Prostate gland (tissue), 2 donors: ENCODE data around the gene GOLIM4. TPM values are rescaled to one million over a fixed set of nuclear protein-coding genes. Genes with fewer than 3 reads are reported as not detected.

Source experiments
- DNase-seq: peaks from one replicate; pipeline ENCODE4 v3.0.0-alpha.2; 2019; ENCODE audit warnings: low spot score
- H3K27ac ChIP-seq, 2 donors: fragments of 200-600 bp; sonication (generic); 2 replicates each; pipeline ENCODE4 v1.5.1; 2017 to 2019
- H3K27me3 ChIP-seq: fragments of 200-600 bp; sonication (generic); replicated peaks from 2 replicates; pipeline ENCODE4 v1.5.1; 2019; ENCODE audit not compliant: insufficient read depth
- H3K36me3 ChIP-seq, 2 donors: fragments of 200-600 bp; sonication (generic); 1 replicate in 1 of 2; 2 replicates in 1 of 2; pipeline versions ENCODE4 v1.5.1 to v1.8.1; 2017 to 2019
- H3K4me1 ChIP-seq: fragments of 200-600 bp; sonication (generic); replicated peaks from 2 replicates; pipeline ENCODE4 v1.5.1; 2019
- H3K4me3 ChIP-seq, 2 donors: fragments of 200-600 bp; sonication (generic); 2 replicates each; pipeline ENCODE4 v1.5.1; 2017 to 2019
- H3K9me3 ChIP-seq: fragments of 200-600 bp; sonication (generic); 2 replicates; pipeline ENCODE4 v1.5.1; 2017
- CTCF ChIP-seq, 4 experiments: fragments of 200-600 bp in 2 of 4; fragments of 450-650 bp in 2 of 4; sonication (generic) in 2 of 4; IDR thresholded peaks; 1 replicate in 3 of 4; 2 replicates in 1 of 4; pipeline ENCODE4 v1.5.1; 2016 to 2019; ENCODE audit warnings: antibody characterized with exemption in 4 of 4, mild to moderate bottlenecking in 2 of 4, moderate library complexity in 2 of 4
- POLR2A ChIP-seq: fragments of 450-650 bp; IDR thresholded peaks from one replicate; pipeline ENCODE4 v1.6.1; 2016; ENCODE audit warnings: antibody characterized with exemption, mild to moderate bottlenecking
- POLR2AphosphoS5 ChIP-seq: sonication (generic); formaldehyde crosslinking; IDR thresholded peaks from one replicate; pipeline ENCODE4 v1.6.1; 2017; ENCODE audit warnings: antibody characterized with exemption
- WGBS: methylation state at CpG from one replicate; pipeline ENCODE4 v1.1.5; 2018; 5-methylcytosine and 5-hydroxymethylcytosine counted together
- intact Hi-C: fragments of 100-400 bp; cut with DNase I; formaldehyde crosslinking; loops from one replicate; pipeline ENCODE4 v1.14.2; 2022
- total RNA-seq, 2 donors: library from RNA; depleted of rRNA; stranded (reverse); fragments of >200 nt; gene quantifications; one replicate each; pipeline ENCODE4 v1.1.0, GENCODE V29; 2016

Gene GOLIM4
- total RNA-seq, 2 donors from 2014 or later, result 22.3 to 25.5 TPM

GRCh38 chr3:168112894-168113293, 17.2 kb upstream of the GOLIM4 start:
- Histone ChIP-seq H3K36me3 (no peaks in the 10 kb centered on the region), H3K27me3 (no peaks in the 10 kb centered on the region), H3K27ac (no peak overlapping the region), H3K4me3 (no peak overlapping the region), H3K9me3 (no peaks in the 10 kb centered on the region), H3K4me1 (no peaks in the 10 kb centered on the region)
- WGBS, result 55% methylated on average over 3 of the region's 3 CpGs
- no peak for DNase-seq
- TF ChIP-seq POLR2AphosphoS5, result no peak
- no peak for TF ChIP-seq POLR2A
- no peak for TF ChIP-seq CTCF (IDR thresholded peaks at IDR 0.05)
- intact Hi-C loops, result no loop called here

GRCh38 chr3:168104361-168104760, 8.6 kb upstream of the GOLIM4 start:
- Histone ChIP-seq H3K4me1 (no peaks in the 10 kb centered on the region), H3K4me3 (no peak overlapping the region), H3K27me3 (no peaks in the 10 kb centered on the region), H3K9me3 (no peaks in the 10 kb centered on the region), H3K36me3 (no peaks in the 10 kb centered on the region), H3K27ac (no peak overlapping the region)
- DNase-seq, result no peak
- intact Hi-C loops, result no loop called here
- TF ChIP-seq CTCF (IDR thresholded peaks at IDR 0.05) (no peak), POLR2AphosphoS5 (no peak), POLR2A (no peak)

- 86% methylated on average over 4 of the region's 4 CpGs for WGBS
- TF ChIP-seq CTCF (IDR thresholded peaks at IDR 0.05) (no peak), POLR2AphosphoS5 (no peak), POLR2A (no peak)
Measured at GRCh38 chr3:168102735-168103410, 7.1 kb upstream of the GOLIM4 start.

GRCh38 chr3:168100777-168101492, 5.2 kb upstream of the GOLIM4 start:
- Histone ChIP-seq H3K27me3 (no peaks in the 10 kb centered on the region), H3K27ac (no peak overlapping the region), H3K9me3 (no peaks in the 10 kb centered on the region), H3K4me1 (no peaks in the 10 kb centered on the region), H3K4me3 (no peak overlapping the region), H3K36me3 (no peaks in the 10 kb centered on the region)
- DNase-seq, result no peak
- no peak for TF ChIP-seq CTCF (IDR thresholded peaks at IDR 0.05)
- no peak for TF ChIP-seq POLR2AphosphoS5
- no peak for TF ChIP-seq POLR2A
- 90% methylated on average over 3 of the region's 3 CpGs for WGBS
- intact Hi-C loops, result no loop called here

More at GRCh38 chr3:168102735-168103410, 7.1 kb upstream of the GOLIM4 start:
- H3K27ac ChIP-seq, result no peak overlapping the region
- no peak for DNase-seq
- intact Hi-C loops, result no loop called here
- no peak overlapping the region for H3K4me3 ChIP-seq
- H3K36me3 ChIP-seq, result no peaks in the 10 kb centered on the region
- H3K9me3 ChIP-seq, result no peaks in the 10 kb centered on the region
- H3K27me3 ChIP-seq, result no peaks in the 10 kb centered on the region
- H3K4me1 ChIP-seq, result no peaks in the 10 kb centered on the region

GRCh38 chr3:168097381-168097780, 1.7 kb upstream of the GOLIM4 start:
- intact Hi-C loops, result loop anchor here (5.0 kb wide), 1 partner anchor 40 kb away; no protein-coding TSS in a partner anchor
- Histone ChIP-seq H3K9me3 (no peaks in the 10 kb centered on the region), H3K4me1 (no peaks in the 10 kb centered on the region), H3K27me3 (no peaks in the 10 kb centered on the region), H3K36me3 (no peaks in the 10 kb centered on the region), H3K27ac (no peak overlapping the region), H3K4me3 (no peak overlapping the region)
- no peak for TF ChIP-seq POLR2AphosphoS5
- no peak for TF ChIP-seq POLR2A
- no peak for TF ChIP-seq CTCF (IDR thresholded peaks at IDR 0.05)
- no peak for DNase-seq
